Caco-2 (cell line): ENCODE results near the gene PIGU. TPM values are rescaled to one million over a fixed set of nuclear protein-coding genes. Genes with fewer than 3 reads are reported as not detected.
A peak's percentile ranks its signal among the peaks of the same experiment; 100 is the strongest.

Experiments
- BruUV-seq: library from RNA; stranded (reverse); fragments of 400-500 nt; replicated peaks from 2 replicates; lab custom pipeline; 2021; lab: Mats Ljungman, UMichigan
- CTCF ChIA-PET: fragments of 300-600 bp; sonication (Branson Sonifier 250); formaldehyde crosslinking; loops from one replicate; lab custom pipeline; 2022; ENCODE audit warnings: antibody characterized with exemption; lab: Charles Lee
- POLR2A ChIA-PET: fragments of 300-600 bp; sonication (Branson Sonifier 250); formaldehyde crosslinking; loops from one replicate; lab custom pipeline; 2022; ENCODE audit warnings: antibody characterized with exemption; lab: Charles Lee
- DNase-seq, 2 experiments: peaks; one replicate each; pipeline versions ENCODE4 v3.0.0 to v3.0.0-alpha.2; 2020 to 2022
- H3K27me3 ChIP-seq: replicated peaks from 2 replicates; pipeline ENCODE4 v1.6.0; 2011; ENCODE audit warnings: low read length; ENCODE audit not compliant: control insufficient read depth, insufficient read depth
- H3K36me3 ChIP-seq: 2 replicates; pipeline ENCODE4 v1.5.1; 2011; ENCODE audit warnings: low read length; ENCODE audit not compliant: control insufficient read depth, insufficient read depth
- H3K4me1 ChIP-seq: fragments of 250-450 bp; sonication (Bioruptor Pico); 2 replicates; pipeline ENCODE4 v1.5.1; 2020; ENCODE audit warnings: mild to moderate bottlenecking
- H3K4me3 ChIP-seq: 2 replicates; pipeline ENCODE4 v1.5.1; 2011; ENCODE audit warnings: low read depth, mild to moderate bottlenecking, control low read depth, low read length
- H3K9me3 ChIP-seq: fragments of 250-450 bp; sonication (Bioruptor Pico); 2 replicates; pipeline ENCODE4 v1.5.1; 2020; ENCODE audit warnings: mild to moderate bottlenecking, moderate library complexity
- H3K27ac Mint-ChIP-seq: one replicate; pipeline ENCODE4 v1.8.0; 2022; ENCODE audit warnings: mixed read lengths; ENCODE audit not compliant: unreplicated experiment
- H3K27me3 Mint-ChIP-seq: one replicate; pipeline ENCODE4 v1.8.0; 2022; ENCODE audit warnings: mixed read lengths; ENCODE audit not compliant: insufficient read depth, unreplicated experiment
- H3K36me3 Mint-ChIP-seq: one replicate; pipeline ENCODE4 v1.8.0; 2022; ENCODE audit warnings: mild to moderate bottlenecking, mixed read lengths; ENCODE audit not compliant: insufficient read depth, unreplicated experiment
- H3K4me1 Mint-ChIP-seq: one replicate; pipeline ENCODE4 v1.8.0; 2022; ENCODE audit warnings: low read depth, mixed read lengths; ENCODE audit not compliant: unreplicated experiment
- H3K4me3 Mint-ChIP-seq: one replicate; pipeline ENCODE4 v1.8.0; 2022; ENCODE audit warnings: mild to moderate bottlenecking, moderate library complexity, mixed read lengths; ENCODE audit not compliant: unreplicated experiment
- H3K9me3 Mint-ChIP-seq: one replicate; pipeline ENCODE4 v1.8.0; 2022; ENCODE audit warnings: mixed read lengths; ENCODE audit not compliant: unreplicated experiment
- intact Hi-C: fragments of 100-400 bp; cut with micrococcal nuclease; formaldehyde crosslinking; loops from one replicate; pipeline ENCODE4 v1.10.0; 2022; ENCODE audit not compliant: unreplicated experiment
- total RNA-seq: library from RNA; stranded (reverse); gene quantifications from 2 replicates; pipeline ENCODE4 v1.2.3, GENCODE V29; 2022
- TF ChIP-seq, protein P1 (sequence below), 2 experiments: fragments of 200-600 bp in 1 of 2; IDR thresholded peaks; 1 replicate in 1 of 2; 2 replicates in 1 of 2; pipeline versions ENCODE4 v1.5.1 to v1.8.0; 2011 to 2022; ENCODE audit warnings: antibody characterized with exemption in 1 of 2, control low read depth in 1 of 2, inconsistent platforms in 1 of 2, low read depth in 1 of 2, low read length in 1 of 2, mild to moderate bottlenecking in 1 of 2, moderate library complexity in 1 of 2; ENCODE audit not compliant: insufficient read depth in 1 of 2, severe bottlenecking in 1 of 2, unreplicated experiment in 1 of 2

The PIGU gene
- total RNA-seq, 1 experiment from 2014 or later: 61.7 TPM

DNA sequence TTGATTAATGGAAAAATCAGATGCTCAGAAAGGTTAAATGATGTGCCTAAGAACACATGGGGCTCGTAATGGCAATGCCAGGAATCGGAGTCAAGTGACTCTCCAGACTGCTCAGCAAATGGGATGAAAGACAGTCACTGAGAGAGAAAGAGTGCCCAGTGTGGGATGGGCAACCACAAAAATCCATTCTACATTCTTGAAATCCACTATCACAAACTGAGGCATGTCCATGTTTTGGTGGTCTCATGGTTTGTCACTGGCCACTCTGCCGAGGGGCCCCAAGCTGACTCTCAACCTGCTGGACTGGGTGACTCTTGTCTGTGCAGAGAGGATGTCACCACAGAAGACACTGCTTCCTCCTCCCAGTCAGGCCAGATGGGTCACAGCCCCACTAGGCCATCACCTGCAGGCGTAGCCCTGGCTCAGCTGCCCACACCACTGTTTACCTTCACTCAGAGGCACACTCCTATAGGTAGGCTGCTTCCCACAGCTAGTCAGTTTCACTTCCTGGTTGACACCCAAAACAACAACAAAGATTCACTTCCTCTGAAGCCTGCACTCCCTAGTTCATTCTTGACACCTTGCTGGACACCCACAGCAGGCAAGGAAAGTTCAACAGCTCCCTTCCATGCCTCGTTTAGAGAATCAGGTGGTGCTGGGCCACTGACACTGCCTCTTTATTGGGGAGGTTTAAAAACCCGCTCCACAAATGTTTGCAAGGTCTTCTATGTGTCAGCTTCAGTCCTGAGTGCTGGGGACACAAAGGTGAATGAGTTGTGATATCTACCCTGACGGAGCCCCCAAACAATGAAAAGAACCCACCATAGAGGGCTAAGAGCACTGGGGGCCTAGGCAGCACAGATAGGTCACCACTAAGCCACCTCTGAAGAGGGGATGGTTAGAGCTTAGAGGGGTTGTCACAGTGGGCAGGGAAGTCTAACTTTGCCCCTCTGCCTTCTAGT, 96.6 kb downstream of the PIGU start:
- Mint-ChIP-seq H3K4me1 (peaks cover 9% of the 10 kb centered on the region), H3K4me3 (no peak overlapping the region), H3K27ac (no peak overlapping the region), H3K27me3 (no peaks in the 10 kb centered on the region), H3K9me3 (no peaks in the 10 kb centered on the region), H3K36me3 (peaks cover 10% of the 10 kb centered on the region)
- Histone ChIP-seq H3K27me3 (no peaks in the 10 kb centered on the region), H3K36me3 (no peaks in the 10 kb centered on the region), H3K9me3 (no peaks in the 10 kb centered on the region), H3K4me3 (no peak overlapping the region), H3K4me1 (peaks cover 20% of the 10 kb centered on the region)
- no peak for DNase-seq
- BruUV-seq: no TSS peak
- ChIA-PET CTCF (interaction anchor here (1.2 to 1.9 kb wide), 3 partner anchors 128 to 189 kb away, joined by 5 to 10 read pairs (median 9); no protein-coding TSS in a partner anchor), POLR2A (interaction anchor here (0.6 kb wide), 1 partner anchor 284 kb away, joined by 4 read pairs; no protein-coding TSS in a partner anchor)
- intact Hi-C loops: loop anchor here (1.0 kb wide), 2 partner anchors 128 to 189 kb away; no protein-coding TSS in a partner anchor
- TF ChIP-seq, protein P1, sequence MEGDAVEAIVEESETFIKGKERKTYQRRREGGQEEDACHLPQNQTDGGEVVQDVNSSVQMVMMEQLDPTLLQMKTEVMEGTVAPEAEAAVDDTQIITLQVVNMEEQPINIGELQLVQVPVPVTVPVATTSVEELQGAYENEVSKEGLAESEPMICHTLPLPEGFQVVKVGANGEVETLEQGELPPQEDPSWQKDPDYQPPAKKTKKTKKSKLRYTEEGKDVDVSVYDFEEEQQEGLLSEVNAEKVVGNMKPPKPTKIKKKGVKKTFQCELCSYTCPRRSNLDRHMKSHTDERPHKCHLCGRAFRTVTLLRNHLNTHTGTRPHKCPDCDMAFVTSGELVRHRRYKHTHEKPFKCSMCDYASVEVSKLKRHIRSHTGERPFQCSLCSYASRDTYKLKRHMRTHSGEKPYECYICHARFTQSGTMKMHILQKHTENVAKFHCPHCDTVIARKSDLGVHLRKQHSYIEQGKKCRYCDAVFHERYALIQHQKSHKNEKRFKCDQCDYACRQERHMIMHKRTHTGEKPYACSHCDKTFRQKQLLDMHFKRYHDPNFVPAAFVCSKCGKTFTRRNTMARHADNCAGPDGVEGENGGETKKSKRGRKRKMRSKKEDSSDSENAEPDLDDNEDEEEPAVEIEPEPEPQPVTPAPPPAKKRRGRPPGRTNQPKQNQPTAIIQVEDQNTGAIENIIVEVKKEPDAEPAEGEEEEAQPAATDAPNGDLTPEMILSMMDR (IDR thresholded peaks at IDR 0.05; ENCODE audit: insufficient read depth in 1 of 2, low read depth in 1 of 2, low read length in 1 of 2, severe bottlenecking in 1 of 2, unreplicated experiment in 1 of 2): no peak

- H3K36me3 ChIP-seq: no peaks in the 10 kb centered on the region
- no peaks in the 10 kb centered on the region for H3K9me3 ChIP-seq
- DNase-seq: peak in 1 of 2 experiments; percentile 59
- peaks cover 20% of the 10 kb centered on the region for H3K4me1 ChIP-seq
- Mint-ChIP-seq H3K9me3 (no peaks in the 10 kb centered on the region), H3K36me3 (peaks cover 17% of the 10 kb centered on the region), H3K4me1 (peaks cover 9% of the 10 kb centered on the region), H3K27ac (no peak overlapping the region), H3K4me3 (no peak overlapping the region), H3K27me3 (no peaks in the 10 kb centered on the region)
- ChIA-PET CTCF (interaction anchor here (0.7 to 1.9 kb wide), 4 partner anchors 124 to 267 kb away, joined by 3 to 10 read pairs (median 6); no protein-coding TSS in a partner anchor), POLR2A (no interaction called here)
- no peak overlapping the region for H3K4me3 ChIP-seq
- intact Hi-C loops: loop anchor here (1.0 kb wide), 2 partner anchors 129 to 190 kb away; no protein-coding TSS in a partner anchor
- TF ChIP-seq, protein P1 (IDR thresholded peaks at IDR 0.05; ENCODE audit: insufficient read depth in 1 of 2, low read depth in 1 of 2, low read length in 1 of 2, severe bottlenecking in 1 of 2, unreplicated experiment in 1 of 2): peak in 1 of 2 experiments; percentile 82
- no TSS peak for BruUV-seq
- no peaks in the 10 kb centered on the region for H3K27me3 ChIP-seq
Observed at GRCh38 chr20:34579191-34579978, 97.5 kb downstream of the PIGU start.

GRCh38 chr20:34578521-34578920, 98.4 kb downstream of the PIGU start:
- TF ChIP-seq, protein P1 (IDR thresholded peaks at IDR 0.05; ENCODE audit: insufficient read depth in 1 of 2, low read depth in 1 of 2, low read length in 1 of 2, severe bottlenecking in 1 of 2, unreplicated experiment in 1 of 2): no peak
- CTCF ChIA-PET: interaction anchor here (0.7 to 1.9 kb wide), 4 partner anchors 125 to 266 kb away, joined by 3 to 10 read pairs (median 6); no protein-coding TSS in a partner anchor
- Mint-ChIP-seq H3K27me3 (no peaks in the 10 kb centered on the region), H3K4me3 (no peak overlapping the region), H3K9me3 (no peaks in the 10 kb centered on the region), H3K4me1 (peaks cover 9% of the 10 kb centered on the region), H3K36me3 (peaks cover 18% of the 10 kb centered on the region), H3K27ac (no peak overlapping the region)
- Histone ChIP-seq H3K4me3 (no peak overlapping the region), H3K27me3 (no peaks in the 10 kb centered on the region), H3K9me3 (no peaks in the 10 kb centered on the region), H3K36me3 (no peaks in the 10 kb centered on the region), H3K4me1 (peaks cover 14% of the 10 kb centered on the region)
- no TSS peak for BruUV-seq
- POLR2A ChIA-PET: interaction anchor here (0.5 kb wide), 1 partner anchor 125 kb away, joined by 5 read pairs; the partner anchor contains the start of gene TP53INP2
- DNase-seq: no peak
- intact Hi-C loops: no loop called here
